Ovary (tissue), 3 donors: ENCODE results near the gene HINT1.

Source experiments
- POLR2A ChIP-seq: fragments of 450-650 bp; IDR thresholded peaks from one replicate; pipeline ENCODE4 v1.6.1; 2017; ENCODE audit warnings: antibody characterized with exemption, mild to moderate bottlenecking, moderate library complexity
- TF ChIP-seq, protein P1 (sequence below), 3 donors: fragments of 450-650 bp in 2 of 3; fragments of 200-600 bp in 1 of 3; IDR thresholded peaks; one replicate each; pipeline versions ENCODE4 v1.5.1 to v1.8.0; 2016 to 2022; ENCODE audit warnings: antibody characterized with exemption in 3 of 3, mild to moderate bottlenecking in 1 of 3
- donor health status: DM: no; HTN: no; CAD: no.

DNA sequence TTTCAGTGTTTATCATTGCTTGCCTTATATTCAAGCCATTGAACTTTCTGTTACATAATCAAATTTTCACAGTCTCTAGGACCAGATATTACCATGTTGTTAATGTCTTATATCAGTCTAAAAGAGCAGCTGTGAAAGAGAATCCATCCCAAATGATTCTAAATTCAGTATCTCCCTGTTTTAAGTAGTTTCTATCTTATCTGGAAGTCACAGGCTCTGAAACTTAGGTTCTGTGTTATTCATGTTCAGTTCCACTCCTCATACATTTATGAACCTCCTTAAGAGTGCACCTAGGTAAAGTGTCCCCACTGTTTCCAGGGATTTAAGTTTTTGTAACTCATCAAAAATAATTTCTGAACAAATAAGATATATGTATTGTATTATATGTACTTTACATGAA lies 15.4 kb upstream of the HINT1 start:
- TF ChIP-seq, protein P1, sequence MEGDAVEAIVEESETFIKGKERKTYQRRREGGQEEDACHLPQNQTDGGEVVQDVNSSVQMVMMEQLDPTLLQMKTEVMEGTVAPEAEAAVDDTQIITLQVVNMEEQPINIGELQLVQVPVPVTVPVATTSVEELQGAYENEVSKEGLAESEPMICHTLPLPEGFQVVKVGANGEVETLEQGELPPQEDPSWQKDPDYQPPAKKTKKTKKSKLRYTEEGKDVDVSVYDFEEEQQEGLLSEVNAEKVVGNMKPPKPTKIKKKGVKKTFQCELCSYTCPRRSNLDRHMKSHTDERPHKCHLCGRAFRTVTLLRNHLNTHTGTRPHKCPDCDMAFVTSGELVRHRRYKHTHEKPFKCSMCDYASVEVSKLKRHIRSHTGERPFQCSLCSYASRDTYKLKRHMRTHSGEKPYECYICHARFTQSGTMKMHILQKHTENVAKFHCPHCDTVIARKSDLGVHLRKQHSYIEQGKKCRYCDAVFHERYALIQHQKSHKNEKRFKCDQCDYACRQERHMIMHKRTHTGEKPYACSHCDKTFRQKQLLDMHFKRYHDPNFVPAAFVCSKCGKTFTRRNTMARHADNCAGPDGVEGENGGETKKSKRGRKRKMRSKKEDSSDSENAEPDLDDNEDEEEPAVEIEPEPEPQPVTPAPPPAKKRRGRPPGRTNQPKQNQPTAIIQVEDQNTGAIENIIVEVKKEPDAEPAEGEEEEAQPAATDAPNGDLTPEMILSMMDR (IDR thresholded peaks at IDR 0.05): no peak
- no peak for TF ChIP-seq POLR2A
